ENCODE measurements around the gene RHOH. TPM values are rescaled to one million over a fixed set of nuclear protein-coding genes. Genes with fewer than 3 reads are reported as not detected.

Gene RHOH
- total and polyA plus RNA-seq, 9 of the 15 experiments (the other 6 are each of a cell fraction or from before 2014, with no cell fraction given), result 14.3 to 37.7 (median 23.2) TPM

DNA sequence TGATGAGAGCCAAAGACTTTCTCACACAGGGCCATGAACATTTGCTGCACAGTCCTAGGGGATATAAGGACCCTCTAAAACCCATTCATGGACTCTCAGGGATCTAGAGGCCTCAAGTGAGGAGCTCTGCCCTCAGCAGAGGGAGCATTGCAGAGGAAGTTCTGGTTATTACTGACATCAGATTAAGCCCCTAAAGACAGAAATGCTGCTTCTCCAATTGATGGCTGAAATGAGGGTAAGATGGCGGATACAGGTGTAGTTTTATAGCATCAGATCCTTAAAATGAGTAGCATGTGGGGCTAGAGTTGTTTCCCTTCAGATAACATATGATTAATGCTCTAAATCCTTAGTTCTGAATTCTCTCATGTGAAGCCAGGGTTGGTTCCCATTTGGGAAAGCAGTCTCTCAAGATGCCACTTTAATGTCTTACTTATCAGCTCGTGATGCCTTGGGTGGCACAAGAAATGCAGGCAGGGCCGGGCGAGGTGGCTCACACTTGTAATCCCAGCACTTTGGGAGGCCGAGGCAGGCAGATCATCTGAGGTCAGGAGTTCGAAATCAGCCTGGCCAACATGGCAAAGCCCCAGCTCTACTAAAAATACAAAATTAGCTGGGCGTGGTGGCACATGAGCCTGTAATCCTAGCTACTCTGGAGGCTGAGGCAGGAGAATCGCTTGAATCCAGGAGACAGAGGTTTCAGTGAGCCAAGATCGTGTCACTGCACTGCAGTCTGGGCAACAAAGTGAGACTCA lies 7.9 kb downstream of the RHOH start (continued):
- TF ChIP-seq CHD7 (IDR thresholded peaks at IDR 0.05; ENCODE audit: low read depth, low read length) (no peak), ZNF583 (CRISPR knock-in tag; IDR thresholded peaks at IDR 0.05) (peak; percentile 17; the same call in 1 of the 2 replicates), RREB1 (CRISPR knock-in tag; IDR thresholded peaks at IDR 0.05) (0 out of 2 replicates have a peak, but pooled peaks have one; percentile 19), TCF7L2 (IDR thresholded peaks at IDR 0.05; ENCODE audit: low read depth, low read length) (no peak), KAT2B (IDR thresholded peaks at IDR 0.05; ENCODE audit: low read depth, low read length) (no peak), CREBBP (IDR thresholded peaks at IDR 0.05; ENCODE audit: low read depth, low read length) (no peak), KLF6 (CRISPR knock-in tag; IDR thresholded peaks at IDR 0.05; ENCODE audit: borderline replicate concordance) (0 out of 2 replicates have a peak, but pooled peaks have one; percentile 5), TAF7 (tag; IDR thresholded peaks at IDR 0.05) (no peak), CREB1 (IDR thresholded peaks at IDR 0.05) (no peak), CREB1 (CRISPR knock-in tag; IDR thresholded peaks at IDR 0.05) (no peak), DMBX1 (CRISPR knock-in tag; IDR thresholded peaks at IDR 0.05; ENCODE audit: borderline replicate concordance) (peak; percentile 86)

All from K562 (cell line).